ENCODE measurements around the gene PIK3C2G.

DNA sequence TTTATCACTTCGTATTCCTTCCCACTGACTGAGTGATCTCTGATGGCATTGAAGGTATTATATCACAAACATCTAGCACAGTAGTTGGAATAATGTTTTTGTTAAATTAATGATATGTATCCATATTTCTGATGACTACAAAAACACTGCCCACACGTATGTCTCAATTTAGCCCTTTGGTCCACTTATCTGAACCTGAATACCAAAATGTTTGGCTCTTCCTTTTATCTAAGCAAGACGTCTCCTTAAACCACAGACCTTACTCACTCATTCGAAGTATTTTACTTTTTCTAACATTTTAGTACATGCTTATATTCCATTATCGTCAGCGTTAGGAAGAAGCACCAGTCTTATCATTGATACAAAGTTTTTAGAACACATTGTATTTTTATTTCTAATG, 126.4 kb downstream of the PIK3C2G start:
- TF ChIP-seq KDM1A (IDR thresholded peaks at IDR 0.05; ENCODE audit: borderline replicate concordance) (no peak), ZNF274 (IDR thresholded peaks at IDR 0.05; ENCODE audit: insufficient read depth, insufficient read length) (no peak)

Measured in GM12878 (cell line).